ENCODE results near the gene EMILIN1. TPM values are rescaled to one million over a fixed set of nuclear protein-coding genes. Genes with fewer than 3 reads are reported as not detected.

Gene EMILIN1
- total RNA-seq, 6 experiments from 2014 or later, result 7.2 to 26.1 (median 21.0) TPM

Other genes with a start within 250 kb of the EMILIN1 start
- gene DPYSL5, start 230.5 kb upstream of the EMILIN1 start, total RNA-seq, result not detected
- gene MAPRE3, start 108.0 kb upstream of the EMILIN1 start, total RNA-seq, result 10 to 100 TPM; 13.7 to 22.3 (median 17.3) TPM
- 10 to 100 TPM; 29.1 to 62.7 (median 50.0) TPM for gene TMEM214, start 45.6 kb upstream of the EMILIN1 start, total RNA-seq
- 1 to 10 TPM; 3.9 to 7.4 (median 6.4) TPM for gene AGBL5, start 26.9 kb upstream of the EMILIN1 start, total RNA-seq
- gene OST4, start 7.0 kb upstream of the EMILIN1 start, total RNA-seq, result 100 to 1,000 TPM; 144 to 182 (median 161) TPM
- gene KHK, start 8.2 kb downstream of the EMILIN1 start, total RNA-seq, result 100 to 1,000 TPM; 101 to 283 (median 206) TPM
- 10 to 100 TPM in 2 of 6 experiments, 1 to 10 TPM in 4; 2.5 to 33.2 (median 7.7) TPM for gene CGREF1, start 40.5 kb downstream of the EMILIN1 start, total RNA-seq
- 1 to 10 TPM in 3 of 6 experiments, under 1 TPM in 3; 0.74 to 3.2 (median 1.1) TPM for gene ABHD1, start 45.2 kb downstream of the EMILIN1 start, total RNA-seq
- gene PREB, start 56.0 kb downstream of the EMILIN1 start, total RNA-seq, result 100 to 1,000 TPM in 2 of 6 experiments, 10 to 100 TPM in 4; 27.1 to 102 (median 59.2) TPM
- not detected for gene PRR30, start 60.8 kb downstream of the EMILIN1 start, total RNA-seq
- gene TCF23, start 70.4 kb downstream of the EMILIN1 start, total RNA-seq, result under 1 TPM in 1 of 6 experiments, not detected in 5; 0.04 TPM
- 10 to 100 TPM; 30.7 to 65.8 (median 35.9) TPM for gene ATRAID, start 133.4 kb downstream of the EMILIN1 start, total RNA-seq
- gene SLC5A6, start 133.7 kb downstream of the EMILIN1 start, total RNA-seq, result 100 to 1,000 TPM in 3 of 6 experiments, 10 to 100 TPM in 3; 57.5 to 151 (median 90.3) TPM
- 10 to 100 TPM; 12.3 to 24.0 (median 16.3) TPM for gene CAD, start 138.8 kb downstream of the EMILIN1 start, total RNA-seq
- gene SLC30A3, start 184.4 kb downstream of the EMILIN1 start, total RNA-seq, result not detected
- gene DNAJC5G, start 196.8 kb downstream of the EMILIN1 start, total RNA-seq, result not detected
- gene TRIM54, start 203.8 kb downstream of the EMILIN1 start, total RNA-seq, result under 1 TPM in 2 of 6 experiments, not detected in 4; 0.14 to 0.25 TPM
- gene UCN, start 229.8 kb downstream of the EMILIN1 start, total RNA-seq, result 1 to 10 TPM in 5 of 6 experiments, under 1 TPM in 1; 0.88 to 4.3 (median 1.6) TPM
- gene MPV17, start 244.5 kb downstream of the EMILIN1 start, total RNA-seq, result 10 to 100 TPM; 17.2 to 82.3 (median 30.4) TPM

Measured in right lobe of liver (tissue), 5 donors.